ENCODE results near the gene SLC15A3.

The SLC15A3 gene

DNA sequence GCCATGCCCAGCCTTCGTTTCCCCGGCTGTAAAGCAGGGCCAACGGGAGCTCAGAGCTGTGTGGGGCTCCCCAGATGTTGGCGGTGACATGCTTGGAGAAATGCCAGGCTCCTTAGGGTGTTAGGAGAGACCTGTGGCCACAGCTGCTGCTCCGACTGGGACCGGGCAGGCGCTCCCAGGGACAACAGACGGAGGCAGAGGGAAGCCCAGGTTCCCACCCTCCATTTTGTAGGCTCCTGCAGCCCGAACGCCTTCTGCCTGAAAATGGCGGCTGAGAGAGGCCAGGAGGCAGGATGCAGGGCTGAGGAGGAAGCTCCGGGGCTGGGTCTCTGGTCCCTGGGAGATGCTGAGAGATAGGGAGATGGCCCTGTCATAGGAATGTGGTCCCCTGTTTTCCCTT lies 29.5 kb upstream of the SLC15A3 start:
- Histone ChIP-seq H3K4me1 (ENCODE audit: insufficient read depth, low read length) (no peaks in the 10 kb centered on the region), H3K9me3 (ENCODE audit: insufficient read depth, low read length, severe bottlenecking) (no peaks in the 10 kb centered on the region), H3K27me3 (ENCODE audit: insufficient read depth, low read length, poor library complexity) (no peaks in the 10 kb centered on the region), H3K4me3 (ENCODE audit: low read depth in 1 of 2, low read length in 2 of 2) (no peak overlapping the region), H3K27ac (ENCODE audit: low read length) (no peak overlapping the region), H2AFZ (ENCODE audit: low read depth, low read length) (no peak overlapping the region), H4K20me1 (ENCODE audit: insufficient read depth, low read length) (no peaks in the 10 kb centered on the region; the same call in 1 of the 2 replicates), H3K4me2 (ENCODE audit: insufficient read depth, low read length) (no peak overlapping the region), H3K36me3 (ENCODE audit: insufficient read depth, low read length) (no peaks in the 10 kb centered on the region), H3K9ac (ENCODE audit: low read depth, low read length) (no peak overlapping the region), H3K79me2 (ENCODE audit: insufficient read depth, low read length) (no peaks in the 10 kb centered on the region)
- DNase-seq (no peak), ATAC-seq (ENCODE audit: insufficient read depth, low read depth) (no peak)
- TF ChIP-seq, protein P1, sequence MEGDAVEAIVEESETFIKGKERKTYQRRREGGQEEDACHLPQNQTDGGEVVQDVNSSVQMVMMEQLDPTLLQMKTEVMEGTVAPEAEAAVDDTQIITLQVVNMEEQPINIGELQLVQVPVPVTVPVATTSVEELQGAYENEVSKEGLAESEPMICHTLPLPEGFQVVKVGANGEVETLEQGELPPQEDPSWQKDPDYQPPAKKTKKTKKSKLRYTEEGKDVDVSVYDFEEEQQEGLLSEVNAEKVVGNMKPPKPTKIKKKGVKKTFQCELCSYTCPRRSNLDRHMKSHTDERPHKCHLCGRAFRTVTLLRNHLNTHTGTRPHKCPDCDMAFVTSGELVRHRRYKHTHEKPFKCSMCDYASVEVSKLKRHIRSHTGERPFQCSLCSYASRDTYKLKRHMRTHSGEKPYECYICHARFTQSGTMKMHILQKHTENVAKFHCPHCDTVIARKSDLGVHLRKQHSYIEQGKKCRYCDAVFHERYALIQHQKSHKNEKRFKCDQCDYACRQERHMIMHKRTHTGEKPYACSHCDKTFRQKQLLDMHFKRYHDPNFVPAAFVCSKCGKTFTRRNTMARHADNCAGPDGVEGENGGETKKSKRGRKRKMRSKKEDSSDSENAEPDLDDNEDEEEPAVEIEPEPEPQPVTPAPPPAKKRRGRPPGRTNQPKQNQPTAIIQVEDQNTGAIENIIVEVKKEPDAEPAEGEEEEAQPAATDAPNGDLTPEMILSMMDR (IDR thresholded peaks at IDR 0.05; ENCODE audit: borderline replicate concordance, extremely low read depth, low read length, poor library complexity, severe bottlenecking), result no peak
- TF ChIP-seq EZH2 (IDR thresholded peaks at IDR 0.05; ENCODE audit: borderline replicate concordance, low read depth, low read length, severe bottlenecking), result no peak

DNA sequence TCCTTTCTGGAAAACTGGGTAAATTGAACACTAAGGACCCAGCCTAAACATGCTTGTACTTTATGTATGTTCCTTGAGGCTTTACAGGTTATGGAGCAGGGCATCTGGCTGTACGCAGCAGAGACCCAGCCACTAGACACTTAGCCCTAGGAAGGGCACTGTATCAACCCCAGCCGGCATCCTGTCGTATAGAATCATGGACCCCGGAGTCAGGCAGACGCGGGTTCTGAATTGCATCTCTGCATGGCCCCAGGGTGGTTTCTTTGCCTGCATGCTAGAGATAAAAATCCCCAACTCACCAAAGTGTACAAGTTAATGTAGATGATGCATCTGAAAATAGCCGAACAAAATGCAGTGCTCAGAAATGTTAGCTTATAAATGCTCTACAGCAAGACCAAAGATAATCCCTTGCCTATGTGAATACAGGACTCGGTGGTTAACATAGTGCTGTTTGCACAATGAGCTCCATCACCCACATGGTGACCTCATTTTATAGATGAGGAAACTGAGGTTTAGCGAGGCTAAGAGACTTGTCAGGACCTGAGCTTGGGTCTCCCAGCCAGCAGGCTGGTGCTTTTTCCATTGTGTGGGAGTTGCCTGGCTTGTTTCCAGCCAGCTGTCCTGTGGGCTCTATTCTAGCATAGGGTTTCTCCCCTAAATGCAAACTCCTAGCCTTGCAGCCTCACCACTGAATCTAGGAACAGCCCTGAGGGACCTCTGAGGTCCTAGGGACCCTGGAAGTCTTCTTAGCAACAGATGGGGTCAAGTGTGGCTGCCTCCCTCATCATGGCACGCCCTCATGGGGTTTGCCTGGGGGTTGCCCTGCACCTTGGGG lies 26.8 kb upstream of the SLC15A3 start:
- H3K27ac ChIP-seq (ENCODE audit: low read length), result no peak overlapping the region
- DNase-seq (no peak), ATAC-seq (ENCODE audit: insufficient read depth, low read depth) (no peak; the same call in 2 of the 3 replicates)
- H3K4me2 ChIP-seq (ENCODE audit: insufficient read depth, low read length), result no peak overlapping the region
- no peaks in the 10 kb centered on the region for H3K4me1 ChIP-seq (ENCODE audit: insufficient read depth, low read length)
- H3K9ac ChIP-seq (ENCODE audit: low read depth, low read length), result no peak overlapping the region
- no peaks in the 10 kb centered on the region for H3K36me3 ChIP-seq (ENCODE audit: insufficient read depth, low read length)
- TF ChIP-seq, protein P1 (IDR thresholded peaks at IDR 0.05; ENCODE audit: borderline replicate concordance, extremely low read depth, low read length, poor library complexity, severe bottlenecking), result no peak
- no peak for TF ChIP-seq EZH2 (IDR thresholded peaks at IDR 0.05; ENCODE audit: borderline replicate concordance, low read depth, low read length, severe bottlenecking)
- peaks cover 2% of the 10 kb centered on the region for H3K27me3 ChIP-seq (ENCODE audit: insufficient read depth, low read length, poor library complexity)
- no peaks in the 10 kb centered on the region for H3K9me3 ChIP-seq (ENCODE audit: insufficient read depth, low read length, severe bottlenecking)
- H3K4me3 ChIP-seq (ENCODE audit: low read depth in 1 of 2, low read length in 2 of 2), result no peak overlapping the region
- no peak overlapping the region for H2AFZ ChIP-seq (ENCODE audit: low read depth, low read length)
- H3K79me2 ChIP-seq (ENCODE audit: insufficient read depth, low read length), result no peaks in the 10 kb centered on the region
- no peaks in the 10 kb centered on the region for H4K20me1 ChIP-seq (ENCODE audit: insufficient read depth, low read length)

DNA sequence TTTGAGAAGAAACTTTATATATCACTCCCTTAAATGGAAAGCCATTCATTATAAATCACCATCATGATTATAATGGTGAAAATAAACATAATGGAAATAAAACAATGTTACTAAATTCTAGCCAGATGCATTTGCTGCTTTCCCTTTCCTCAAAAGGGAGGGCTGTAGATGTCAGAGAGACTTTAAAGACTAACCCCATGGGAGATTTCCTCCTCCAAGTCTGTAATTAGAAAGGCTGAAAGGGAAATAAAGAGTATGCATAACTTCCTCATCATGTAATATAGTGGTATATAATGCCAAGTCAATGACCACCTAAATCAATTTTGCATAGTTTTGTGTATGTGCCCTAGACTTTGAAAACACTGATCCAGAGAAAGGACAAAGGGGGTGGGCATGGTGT lies 25.9 kb upstream of the SLC15A3 start:
- Histone ChIP-seq H3K4me3 (ENCODE audit: low read depth in 1 of 2, low read length in 2 of 2) (no peak overlapping the region), H2AFZ (ENCODE audit: low read depth, low read length) (no peak overlapping the region), H3K27me3 (ENCODE audit: insufficient read depth, low read length, poor library complexity) (peaks cover 11% of the 10 kb centered on the region), H3K4me1 (ENCODE audit: insufficient read depth, low read length) (no peaks in the 10 kb centered on the region), H3K27ac (ENCODE audit: low read length) (no peak overlapping the region), H3K9me3 (ENCODE audit: insufficient read depth, low read length, severe bottlenecking) (no peaks in the 10 kb centered on the region), H3K36me3 (ENCODE audit: insufficient read depth, low read length) (no peaks in the 10 kb centered on the region), H4K20me1 (ENCODE audit: insufficient read depth, low read length) (no peaks in the 10 kb centered on the region), H3K9ac (ENCODE audit: low read depth, low read length) (no peak overlapping the region), H3K4me2 (ENCODE audit: insufficient read depth, low read length) (no peak overlapping the region), H3K79me2 (ENCODE audit: insufficient read depth, low read length) (no peaks in the 10 kb centered on the region)
- TF ChIP-seq, protein P1 (IDR thresholded peaks at IDR 0.05; ENCODE audit: borderline replicate concordance, extremely low read depth, low read length, poor library complexity, severe bottlenecking), result no peak
- TF ChIP-seq EZH2 (IDR thresholded peaks at IDR 0.05; ENCODE audit: borderline replicate concordance, low read depth, low read length, severe bottlenecking), result no peak
- no peak for ATAC-seq (ENCODE audit: insufficient read depth, low read depth)
- no peak for DNase-seq

All from DND-41 (cell line).